Measurements from ENCODE around the gene FAM222A.
A peak's percentile ranks its signal among the peaks of the same experiment; 100 is the strongest.

Gene FAM222A

DNA sequence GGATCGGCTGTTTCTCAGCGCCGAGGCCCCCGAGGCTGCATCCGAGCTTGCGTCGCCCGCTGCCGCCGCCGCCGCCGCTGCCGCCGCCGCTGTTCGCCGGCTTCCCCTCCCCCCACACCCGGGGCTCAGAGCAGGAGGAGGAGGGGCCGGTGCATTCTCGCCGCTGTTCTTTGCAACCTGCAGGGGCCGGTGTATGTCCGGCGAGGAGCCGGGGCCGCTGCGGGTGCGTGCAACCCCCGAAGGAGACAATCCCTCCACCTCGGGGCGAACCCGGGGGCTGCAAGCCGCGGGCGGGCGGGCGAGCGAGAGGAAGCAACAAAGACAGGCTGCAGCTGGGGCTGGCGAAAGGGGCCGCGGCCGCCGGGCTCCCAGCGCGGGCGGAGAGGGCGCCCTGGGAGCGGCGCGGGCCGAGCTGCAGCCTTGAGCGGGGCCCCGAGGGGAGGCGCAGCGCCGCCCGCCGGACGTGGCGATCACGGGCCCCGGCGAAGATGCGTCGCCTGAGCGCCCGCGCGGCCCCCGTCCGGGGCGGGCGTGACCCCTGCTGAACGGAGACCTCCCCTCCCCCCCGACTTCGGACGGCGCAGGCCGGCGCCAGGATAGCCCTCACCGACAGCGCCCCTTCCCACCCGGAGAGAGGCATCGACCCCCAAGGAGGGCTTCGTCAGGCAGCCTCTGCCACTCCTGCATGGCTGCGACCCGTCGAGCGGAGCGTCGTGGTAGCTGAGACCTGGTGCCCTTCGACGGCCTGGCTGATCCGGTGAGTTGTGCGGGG lies 702 bp downstream of the FAM222A start:
- DNase-seq: peak; percentile 10 to 29

DNA sequence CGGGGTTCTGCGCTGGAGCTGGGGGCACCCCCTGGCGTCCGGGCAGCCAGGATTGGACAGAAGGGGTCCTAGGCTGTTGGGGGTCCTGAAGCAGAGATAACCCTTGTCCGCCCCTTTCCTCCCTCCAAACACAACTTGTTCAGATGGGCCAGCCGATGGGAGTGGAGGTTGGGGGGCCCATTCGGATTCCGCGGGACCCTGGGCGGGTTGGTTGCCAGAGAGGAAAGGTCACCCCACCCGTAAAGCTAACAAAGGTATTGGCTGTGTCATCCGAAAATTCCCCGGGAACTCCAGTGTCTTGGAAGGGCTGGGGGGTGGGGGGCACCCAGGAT lies 1.3 kb downstream of the FAM222A start:
- no peak for DNase-seq

DNA sequence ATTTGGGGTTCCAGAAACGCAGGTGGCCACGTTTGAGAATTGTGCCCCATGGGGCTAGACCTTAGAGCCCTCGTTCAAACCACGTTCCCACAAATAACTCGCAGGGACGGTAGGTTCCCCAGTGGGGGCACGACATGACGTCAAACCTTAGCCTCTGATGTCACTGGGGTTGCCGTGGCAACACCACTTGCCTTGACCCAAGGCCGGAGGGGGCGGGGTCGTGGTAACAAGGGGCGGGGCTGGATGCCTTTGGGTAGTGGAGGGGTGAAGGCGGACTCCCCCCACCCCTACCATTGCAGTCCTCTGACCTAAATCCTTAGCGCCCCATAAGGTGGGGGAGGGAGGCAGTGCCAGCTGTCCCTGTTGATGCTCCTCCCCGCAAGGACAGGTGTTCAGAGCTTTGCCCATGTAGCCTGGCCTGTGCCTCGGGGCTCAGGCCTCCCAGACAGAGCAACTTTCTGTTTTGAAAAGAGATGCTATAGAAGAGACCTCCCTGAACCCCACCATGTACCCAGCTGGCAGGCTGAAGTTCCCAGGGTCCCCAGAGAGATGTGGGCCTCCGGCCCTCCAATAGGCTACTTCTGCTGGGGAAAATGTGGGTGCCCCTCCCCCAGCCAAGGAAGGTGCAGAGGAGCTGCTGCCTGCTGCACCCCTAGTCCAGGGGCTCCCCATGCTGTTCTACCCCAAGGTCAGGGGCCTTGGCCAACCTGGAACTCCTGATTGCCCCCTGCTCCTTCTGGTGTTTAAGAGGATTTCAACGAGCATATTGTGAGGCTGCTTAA lies 1.9 kb downstream of the FAM222A start:
- DNase-seq: no peak

DNA sequence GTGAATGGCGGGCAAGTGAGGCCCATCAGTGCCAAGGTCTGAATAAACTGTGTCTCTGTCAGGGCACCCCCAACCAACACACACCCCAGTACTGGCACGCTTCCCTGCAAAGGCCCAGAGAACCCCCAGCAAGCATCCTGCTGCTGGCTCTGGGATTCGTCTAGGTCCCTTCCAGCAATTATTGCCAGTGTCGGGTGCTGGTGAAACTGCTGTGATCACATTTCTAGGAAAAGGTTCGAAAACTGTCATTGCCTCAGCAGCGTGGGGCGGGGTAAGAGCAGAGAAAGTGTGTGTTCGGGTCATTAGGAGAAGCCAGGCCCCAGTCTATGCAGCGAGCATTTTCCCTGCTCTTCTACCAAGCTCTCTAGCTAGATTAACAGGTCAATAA lies 2.5 kb downstream of the FAM222A start:
- no peak for DNase-seq

DNA sequence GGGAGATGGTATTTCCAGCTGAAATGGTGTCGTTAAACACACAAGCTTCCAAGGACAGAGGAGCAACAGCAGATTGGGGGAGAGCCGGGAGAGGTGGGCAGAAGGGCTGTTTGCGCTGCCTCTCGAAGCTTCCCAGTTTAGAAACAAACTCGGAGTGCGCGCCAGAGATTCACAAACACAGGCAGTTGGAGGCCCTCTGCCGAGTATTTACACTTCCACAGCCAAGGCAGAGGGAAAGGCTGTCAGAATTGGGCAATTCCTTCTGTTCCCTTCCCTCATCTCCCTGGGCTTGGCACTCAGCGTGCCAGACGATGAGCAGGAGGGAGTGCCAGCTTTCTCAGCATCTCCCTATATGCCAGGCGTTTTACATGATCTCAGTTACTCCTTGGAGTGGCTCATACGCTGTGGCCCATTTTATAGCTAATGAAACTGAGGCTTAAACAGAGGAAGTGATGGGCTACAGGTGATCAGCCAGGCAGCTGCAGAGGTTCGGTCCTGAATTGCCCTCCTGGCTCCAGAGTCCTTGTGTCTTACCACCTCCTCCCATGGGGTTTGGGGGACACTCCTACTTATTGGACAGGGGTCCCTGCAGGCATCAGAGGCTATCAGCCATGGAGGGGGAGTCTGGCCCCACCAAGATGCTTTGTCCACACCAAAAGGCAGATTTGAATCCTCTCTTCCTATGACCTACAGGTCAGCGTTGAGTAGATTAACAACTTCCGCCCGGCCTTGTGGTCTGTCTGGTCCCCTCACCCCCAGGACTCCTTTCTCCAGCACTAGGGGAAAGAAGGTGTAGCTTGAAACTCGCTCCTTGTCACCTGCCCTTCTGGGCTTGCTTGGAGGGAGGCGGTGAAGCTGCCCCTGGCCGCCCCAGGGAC lies 3.1 kb downstream of the FAM222A start:
- DNase-seq: no peak

DNA sequence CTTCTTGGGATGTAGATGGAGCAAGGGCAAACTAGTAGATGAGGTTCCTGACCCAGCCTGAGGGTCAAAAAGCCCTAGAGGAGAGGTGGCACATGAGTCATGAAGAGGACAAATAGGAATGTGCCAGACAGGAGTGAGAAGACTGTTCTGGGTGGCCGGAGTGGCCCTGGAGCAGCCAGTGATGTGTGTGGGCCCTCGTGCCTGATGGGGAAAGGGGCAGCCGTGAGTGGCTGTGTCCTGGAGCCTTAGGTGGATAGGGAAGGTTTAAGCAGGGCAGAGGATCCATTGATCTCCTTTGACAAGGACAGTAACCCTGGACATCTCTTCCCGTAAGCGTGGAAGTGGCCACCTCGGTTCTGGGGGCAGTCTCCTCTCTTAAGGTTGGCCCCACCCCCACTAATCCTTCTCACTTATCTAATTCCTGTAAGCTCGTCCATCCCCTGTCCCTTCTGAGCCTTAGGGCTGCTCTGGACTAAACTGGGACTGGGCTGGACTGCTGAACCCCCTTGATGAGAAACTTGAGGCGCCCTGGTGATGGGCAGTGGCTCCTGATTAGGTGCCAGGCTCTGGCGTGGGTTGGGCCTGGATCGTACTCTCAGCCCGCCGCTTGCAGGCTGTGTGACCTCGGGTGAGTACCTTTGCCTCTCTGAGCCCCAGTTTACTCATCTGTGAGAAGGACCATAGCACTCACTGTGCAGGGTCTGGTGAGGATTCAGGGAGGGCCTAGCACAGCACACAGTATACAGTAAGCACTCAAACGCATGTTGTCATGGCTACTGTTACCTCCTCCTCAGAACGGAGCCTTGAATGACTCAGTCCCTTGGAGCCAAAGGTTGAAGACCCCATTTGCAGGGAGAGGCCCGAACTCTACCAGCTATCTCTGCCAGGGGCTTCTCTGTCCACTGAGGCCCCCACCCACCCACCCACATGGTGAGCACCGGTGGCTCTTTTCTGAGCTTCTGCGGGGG lies 4.0 kb downstream of the FAM222A start:
- DNase-seq: no peak

DNA sequence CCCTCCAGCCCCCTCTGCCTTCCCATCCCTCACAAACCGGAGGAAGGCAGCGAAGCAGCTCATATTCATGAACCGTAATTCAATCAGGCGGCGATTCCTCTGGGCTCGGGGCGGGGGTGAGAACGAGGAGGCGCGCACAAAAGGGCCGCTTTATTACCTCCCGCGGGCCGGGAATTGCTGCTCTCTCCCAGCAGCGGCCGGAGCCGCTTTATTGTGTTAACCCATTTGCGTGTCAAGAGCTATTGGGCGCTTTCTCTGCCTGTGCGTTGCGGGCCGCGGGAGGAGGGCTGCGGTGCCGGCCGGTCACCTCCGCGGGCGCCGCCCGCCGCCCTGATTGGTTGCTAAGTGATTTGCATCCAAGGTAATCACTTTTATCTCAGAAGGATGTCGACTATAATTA lies 4.8 kb downstream of the FAM222A start:
- DNase-seq: no peak

DNA sequence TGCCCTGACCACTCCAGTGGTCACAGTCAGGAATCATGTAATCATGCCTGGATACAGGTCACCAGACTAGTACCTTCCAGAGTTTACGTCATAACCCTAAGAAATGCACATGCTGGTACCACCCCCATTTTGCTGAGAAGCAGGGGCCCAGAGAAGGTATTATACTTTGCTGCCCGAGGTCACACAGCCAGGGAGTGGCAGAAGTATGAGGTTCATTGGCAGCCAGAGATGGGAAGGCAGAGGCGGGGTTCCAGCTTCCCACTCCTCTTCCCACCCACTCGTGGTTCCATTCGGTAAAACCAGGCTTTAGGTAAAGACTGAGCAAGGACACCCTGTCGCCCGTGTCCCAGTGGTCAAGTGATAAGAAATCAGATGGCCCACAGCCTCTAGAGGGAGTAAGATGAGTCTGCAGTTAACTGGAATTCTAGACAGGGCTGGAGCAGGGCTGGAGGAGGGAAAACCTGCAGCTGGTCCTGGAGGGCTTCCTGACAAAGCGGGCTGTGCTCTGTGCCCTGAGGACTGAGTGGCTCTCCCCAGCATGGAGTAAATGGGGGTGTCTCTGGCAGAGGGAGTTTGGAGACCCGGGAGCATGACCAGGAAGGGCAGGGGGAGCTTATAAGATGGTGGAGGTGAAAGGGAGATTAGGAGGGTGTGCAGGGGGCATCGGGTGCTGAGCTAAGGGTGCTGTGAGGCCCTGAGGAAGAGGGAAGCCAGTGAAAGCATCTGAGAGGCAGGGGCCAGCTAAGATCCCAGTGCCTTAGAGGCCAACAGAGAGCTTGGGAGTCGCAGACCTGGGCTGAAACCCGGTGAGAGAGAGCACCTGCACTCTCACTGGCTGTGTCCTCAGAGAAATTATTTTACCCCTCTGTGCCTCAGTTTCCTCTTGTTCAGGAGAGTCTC lies 5.7 kb downstream of the FAM222A start:
- peak in 1 of 2 experiments; percentile 2 for DNase-seq

DNA sequence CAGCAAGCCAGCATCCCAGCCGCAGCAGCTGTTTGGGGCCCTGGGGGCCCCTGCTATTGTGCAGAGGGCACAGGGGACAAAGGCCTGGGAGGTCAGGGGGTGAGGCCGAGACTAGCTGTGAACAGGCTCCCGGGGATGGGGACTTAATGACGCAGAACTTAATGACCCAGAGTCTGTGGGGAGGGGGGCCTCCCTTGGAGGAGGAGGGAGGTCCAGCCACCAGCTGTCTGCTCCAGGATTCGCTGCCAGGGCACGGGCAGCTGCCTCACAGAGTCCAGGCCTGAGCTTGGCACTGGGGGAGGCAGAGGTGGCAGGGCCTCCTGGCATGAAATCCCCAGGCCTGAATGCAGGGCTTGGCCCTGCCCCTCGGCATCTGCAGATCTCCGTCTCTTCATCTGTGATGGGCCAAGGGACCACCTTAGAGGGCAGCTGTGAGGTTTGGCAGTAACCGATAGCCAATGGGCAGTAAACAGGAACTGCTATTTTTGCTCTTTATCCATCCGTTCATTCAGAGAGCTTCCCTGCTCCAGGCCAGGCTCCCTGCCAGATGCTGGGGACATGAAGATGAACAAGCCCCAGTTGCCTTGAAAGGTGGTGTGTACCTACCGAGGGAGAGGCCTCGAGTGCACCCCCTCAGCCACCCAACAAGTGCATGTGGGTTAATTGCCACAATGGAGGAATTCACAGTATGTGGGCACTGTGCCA lies 6.7 kb downstream of the FAM222A start:
- DNase-seq: no peak

DNA sequence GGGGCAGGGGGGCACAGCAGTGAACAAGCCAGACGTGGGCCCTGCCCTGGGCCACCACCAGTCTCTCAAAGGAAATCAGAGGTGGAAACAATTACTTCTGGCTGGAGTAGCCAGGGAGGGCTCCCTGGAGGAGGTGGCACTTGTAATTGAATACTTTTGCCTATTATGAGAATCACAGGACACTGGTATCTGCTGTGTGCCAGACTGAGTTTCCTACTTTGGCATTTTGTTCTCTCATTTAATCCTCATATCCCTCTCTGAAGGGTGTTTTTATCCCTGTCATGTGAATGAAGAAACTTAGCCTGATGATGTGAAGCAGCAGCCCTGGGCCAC lies 7.2 kb downstream of the FAM222A start:
- no peak for DNase-seq

DNA sequence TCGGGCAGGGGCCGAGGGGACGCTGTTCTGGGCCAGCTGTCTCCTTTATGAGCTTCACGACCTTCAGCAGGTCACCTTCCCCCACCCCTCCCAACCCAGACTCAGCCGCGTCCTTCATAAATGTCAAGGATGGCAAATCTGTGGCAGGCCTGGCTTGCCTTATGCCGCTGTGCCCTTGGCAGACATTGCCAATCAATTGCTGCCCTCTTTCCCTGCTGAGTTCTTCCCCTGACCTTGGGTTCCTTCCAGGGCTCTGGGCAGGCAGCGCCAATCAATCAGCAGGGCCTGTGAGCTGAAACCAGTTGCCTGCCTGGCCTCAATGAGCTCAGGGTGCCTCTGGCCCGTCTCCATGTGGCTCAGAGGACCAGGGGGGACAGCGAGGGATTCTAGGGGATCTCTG lies 7.7 kb downstream of the FAM222A start:
- DNase-seq: no peak

DNA sequence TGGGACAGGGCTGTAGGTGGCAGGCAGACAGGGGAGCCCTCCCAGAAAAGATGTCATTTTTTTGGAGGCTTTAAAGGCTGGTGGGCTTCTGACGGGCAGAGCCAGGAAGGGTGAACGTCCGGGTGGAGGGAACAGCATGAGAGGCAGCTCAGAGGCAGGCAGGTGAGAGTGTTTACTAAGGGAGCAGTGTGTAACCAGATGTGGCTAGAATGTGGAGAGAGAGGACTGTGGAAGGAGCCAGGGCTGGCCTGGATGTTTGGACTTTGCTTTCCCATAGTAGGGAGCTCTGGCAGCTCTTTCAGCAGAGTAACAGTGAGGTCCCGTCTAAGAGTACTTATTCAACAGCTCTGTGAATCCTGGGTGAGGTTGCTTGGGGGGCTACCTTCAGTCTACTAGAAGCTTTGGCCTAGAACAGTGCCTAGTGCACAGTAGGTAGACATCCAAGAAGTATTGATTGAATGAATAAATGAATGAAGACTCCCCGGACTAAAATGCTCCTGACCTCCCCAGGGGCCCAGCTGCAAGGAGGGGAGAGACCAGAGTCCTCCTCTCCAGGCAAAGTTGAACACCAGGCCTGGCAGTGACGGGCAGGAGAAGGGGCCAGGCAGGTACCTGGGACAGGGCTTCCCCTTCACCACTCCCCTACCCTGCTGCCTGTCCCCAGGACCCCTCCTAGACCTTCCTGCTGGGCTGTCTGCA lies 8.5 kb downstream of the FAM222A start:
- DNase-seq: no peak

DNA sequence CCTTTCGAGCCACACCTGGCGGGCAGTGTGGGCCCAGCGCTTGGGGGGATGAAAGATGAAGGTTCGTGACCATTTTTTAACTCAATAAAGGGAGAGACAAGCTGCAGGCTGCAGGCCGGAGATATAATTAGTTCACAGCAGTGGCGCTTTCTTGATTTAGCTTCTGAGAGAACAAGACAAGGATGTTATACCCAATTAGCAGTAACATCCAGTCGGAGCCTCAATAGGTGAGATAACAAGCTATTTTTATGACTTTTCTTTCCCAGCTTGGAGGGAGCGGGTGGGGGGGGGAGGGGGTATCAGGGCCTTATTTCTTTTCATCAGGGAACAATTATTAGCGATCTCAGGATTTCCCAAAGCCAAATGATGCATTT lies 9.1 kb downstream of the FAM222A start:
- no peak for DNase-seq

DNA sequence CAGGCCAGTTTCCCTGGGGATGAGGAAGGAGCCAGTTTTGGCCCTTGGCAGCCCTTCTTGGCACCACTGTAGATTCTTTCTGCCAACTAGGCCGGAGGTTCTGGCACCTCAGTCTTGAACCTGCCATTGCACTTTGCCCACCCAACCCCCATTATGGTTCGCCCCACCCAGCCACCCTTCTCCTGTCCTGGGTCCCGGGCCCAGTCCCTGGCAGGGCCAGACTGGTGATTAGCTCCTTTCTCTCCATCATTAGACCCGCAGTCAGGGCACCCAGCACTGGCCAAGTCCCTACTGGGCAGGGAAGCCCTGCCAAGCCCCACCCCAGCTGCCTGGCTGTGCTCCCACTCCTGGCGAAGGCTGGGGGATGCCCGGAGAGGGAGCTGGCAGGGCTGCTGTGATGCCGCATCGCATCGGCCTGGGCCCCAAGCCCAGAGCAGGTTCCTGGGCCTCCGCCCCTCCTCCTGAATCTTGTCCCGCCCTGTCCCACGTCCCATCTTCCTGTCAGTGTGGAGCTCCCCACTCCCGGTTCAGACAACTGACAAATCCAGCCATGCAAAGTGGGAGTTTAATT lies 9.8 kb downstream of the FAM222A start:
- no peak for DNase-seq

DNA sequence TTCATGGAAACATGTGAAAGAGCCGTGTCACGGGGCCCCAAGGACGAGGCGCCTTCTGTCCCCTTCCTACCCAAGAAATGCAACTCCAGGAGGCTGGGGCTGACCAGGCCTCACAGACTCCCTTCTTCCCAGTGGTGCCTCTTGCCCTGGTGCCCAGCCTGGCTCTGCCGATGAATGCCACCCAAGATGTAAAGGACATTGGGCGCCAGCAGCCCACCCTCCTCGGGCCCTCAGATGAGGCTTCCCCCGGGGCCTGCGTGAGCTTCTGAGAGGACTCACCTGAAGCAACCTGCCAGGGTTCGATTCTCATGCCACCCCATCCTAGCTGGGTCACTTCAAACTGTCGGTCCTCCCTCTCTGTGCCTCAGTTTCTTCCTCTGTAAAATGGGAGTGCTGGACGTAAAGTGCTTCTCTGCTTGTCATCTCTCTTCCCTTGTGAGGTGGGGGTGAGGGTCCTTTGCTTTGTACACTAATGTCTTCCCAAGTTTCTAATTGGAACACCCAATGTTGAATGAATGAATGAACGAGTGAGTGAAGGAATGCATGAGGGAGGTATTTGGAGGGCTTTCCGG lies 10.8 kb downstream of the FAM222A start:
- no peak for DNase-seq

DNA sequence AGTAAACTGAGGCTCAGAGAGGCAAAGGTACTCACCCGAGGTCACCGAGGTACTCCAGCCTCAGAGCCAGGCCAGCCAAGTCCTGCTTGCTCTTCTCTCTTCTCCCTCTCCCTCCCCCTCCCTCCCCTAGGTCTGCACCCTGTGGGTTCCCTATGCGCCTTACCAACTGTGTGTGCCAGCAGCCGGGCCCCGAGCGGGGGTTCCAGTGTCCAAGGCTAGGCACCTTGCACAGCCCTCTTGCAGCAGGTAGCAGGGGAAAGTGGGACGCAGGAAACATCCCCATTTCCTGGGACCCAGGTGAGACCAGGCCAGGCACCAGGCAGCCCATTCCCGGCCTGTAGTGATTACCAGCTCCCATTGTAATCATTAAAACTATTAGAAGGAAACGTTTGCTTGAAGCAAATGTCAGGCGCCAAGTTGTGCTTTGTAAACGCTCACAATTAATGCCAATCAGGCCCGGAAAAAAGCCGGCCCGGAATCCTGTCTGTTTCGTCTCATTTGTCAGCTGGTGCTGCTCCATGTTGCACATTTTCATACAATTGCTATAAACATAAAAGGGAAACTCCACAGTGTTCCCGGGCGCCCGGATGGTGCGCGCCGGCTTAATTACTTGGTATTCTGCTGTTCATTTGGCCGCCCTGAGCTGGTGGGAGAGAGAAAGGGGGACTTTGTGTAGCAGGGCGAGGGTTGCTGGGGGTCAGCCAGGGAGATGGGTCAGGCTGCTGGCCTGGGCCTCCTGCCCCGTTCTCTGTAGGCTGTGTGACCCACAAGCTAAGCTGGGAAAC lies 11.9 kb downstream of the FAM222A start:
- no peak for DNase-seq

DNA sequence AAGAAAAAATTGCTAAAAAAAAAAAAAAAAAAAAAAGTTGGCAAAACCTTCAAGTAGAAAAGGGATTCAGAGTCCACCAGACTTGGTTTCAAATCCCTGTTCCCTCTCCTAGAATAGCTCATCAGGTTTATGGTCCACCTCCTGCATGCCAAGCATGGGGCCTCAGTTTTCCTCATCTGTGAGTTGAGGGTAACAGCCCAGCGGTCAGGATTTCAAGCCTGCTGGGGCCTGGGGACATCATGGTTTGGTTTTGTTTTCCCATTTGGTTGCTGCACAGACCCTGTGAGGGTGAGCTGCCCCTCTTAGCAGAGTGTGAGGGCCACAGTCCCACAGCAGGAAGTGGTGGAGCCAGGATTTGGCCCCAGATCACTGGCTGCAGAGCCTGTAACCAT lies 12.5 kb downstream of the FAM222A start:
- DNase-seq: no peak

DNA sequence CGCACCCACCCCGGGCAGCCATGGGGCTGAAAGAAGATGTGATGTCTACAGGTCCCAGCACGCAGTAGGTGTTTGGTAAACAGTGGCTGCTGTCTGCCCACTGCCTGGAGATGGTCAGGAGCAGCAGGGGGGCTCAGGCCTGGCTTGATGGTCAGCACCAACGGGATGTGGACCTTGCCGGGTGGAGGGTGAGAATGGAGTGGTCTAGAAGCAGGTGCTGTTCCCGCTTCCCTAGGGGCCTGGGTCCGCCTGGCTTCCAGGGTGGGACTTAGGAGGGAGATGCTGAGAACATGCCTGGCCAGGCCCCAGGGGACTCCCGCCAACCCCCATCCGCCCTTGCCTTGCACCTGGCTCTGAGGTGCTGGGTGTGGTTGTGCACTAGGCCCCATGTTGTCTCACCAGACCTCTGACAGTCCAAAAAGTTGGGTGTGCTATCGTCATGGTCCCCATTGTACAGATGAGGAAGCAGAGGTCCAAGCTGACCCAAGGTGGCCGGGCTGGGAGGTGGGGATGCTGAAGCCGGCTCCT lies 12.9 kb downstream of the FAM222A start:
- no peak for DNase-seq

All from AML-193 (cell line).